ENCODE measurements around the gene RGS1. TPM values are rescaled to one million over a fixed set of nuclear protein-coding genes. Genes with fewer than 3 reads are reported as not detected.

Gene RGS1
- total and polyA plus RNA-seq, 7 donors: 34.8 to 153 (median 52.9) TPM

GRCh38 chr1:192574073-192574472, 1.5 kb upstream of the RGS1 start:
- no peak overlapping the region for H3K4me3 ChIP-seq
- no peak for DNase-seq
- peaks cover 0 to 3% (median under 1%) of the 10 kb centered on the region in 4 donors for H3K9me3 ChIP-seq
- H3K27me3 ChIP-seq: no peaks in the 10 kb centered on the region
- intact Hi-C loops (cut with DNase I): no loop called here
- H3K27ac ChIP-seq: peak overlapping the region; percentile 25 to 83 (median 78)
- TF ChIP-seq POLR2A (IDR thresholded peaks at IDR 0.05) (no peak), CTCF (IDR thresholded peaks at IDR 0.05) (no peak), EP300 (IDR thresholded peaks at IDR 0.05) (no peak), POLR2AphosphoS5 (IDR thresholded peaks at IDR 0.05) (no peak)
- H3K4me1 ChIP-seq: peaks cover 0 to 36% (median 17%) of the 10 kb centered on the region in 4 donors
- peaks cover 0 to 8% (median 0%) of the 10 kb centered on the region in 4 donors for H3K36me3 ChIP-seq
- WGBS, 2 donors: 50 to 73% methylated on average over 1 of the region's 1 CpG

GRCh38 chr1:192576190-192577144, 894 bp downstream of the RGS1 start:
- intact Hi-C loops (cut with DNase I): loop anchor here (2.0 kb wide), 1 partner anchor 46 kb away; no protein-coding TSS in a partner anchor
- H3K27me3 ChIP-seq: no peaks in the 10 kb centered on the region
- H3K4me3 ChIP-seq: peak overlapping the region; percentile 37 to 62 (median 41)
- no peak for TF ChIP-seq EP300 (IDR thresholded peaks at IDR 0.05)
- no peak for TF ChIP-seq POLR2AphosphoS5 (IDR thresholded peaks at IDR 0.05)
- no peak for TF ChIP-seq POLR2A (IDR thresholded peaks at IDR 0.05)
- no peak for TF ChIP-seq CTCF (IDR thresholded peaks at IDR 0.05)
- WGBS, 2 donors: 95% methylated on average over 1 of the region's 1 CpG
- H3K9me3 ChIP-seq: no peaks in the 10 kb centered on the region
- peak overlapping the region; percentile 75 to 83 (median 80) for H3K27ac ChIP-seq
- DNase-seq: no peak
- H3K36me3 ChIP-seq: peaks cover 0 to 8% (median 0%) of the 10 kb centered on the region in 4 donors
- peaks cover 0 to 49% (median 17%) of the 10 kb centered on the region in 4 donors for H3K4me1 ChIP-seq

GRCh38 chr1:192577145-192578140, 1.9 kb downstream of the RGS1 start:
- no peak for DNase-seq
- no peaks in the 10 kb centered on the region for H3K27me3 ChIP-seq
- no peaks in the 10 kb centered on the region for H3K9me3 ChIP-seq
- H3K4me1 ChIP-seq: peaks cover 0 to 51% (median 19%) of the 10 kb centered on the region in 4 donors
- peak overlapping the region; percentile 37 to 62 (median 41) for H3K4me3 ChIP-seq
- WGBS, 2 donors: 46 to 88% methylated on average over 2 of the region's 2 CpGs
- no peak for TF ChIP-seq POLR2AphosphoS5 (IDR thresholded peaks at IDR 0.05)
- no peak for TF ChIP-seq EP300 (IDR thresholded peaks at IDR 0.05)
- no peak for TF ChIP-seq POLR2A (IDR thresholded peaks at IDR 0.05)
- no peak for TF ChIP-seq CTCF (IDR thresholded peaks at IDR 0.05)
- H3K36me3 ChIP-seq: peaks cover 0 to 8% (median 0%) of the 10 kb centered on the region in 4 donors
- intact Hi-C loops (cut with DNase I): loop anchor here (2.0 kb wide), 1 partner anchor 47 kb away; no protein-coding TSS in a partner anchor
- H3K27ac ChIP-seq: peak overlapping the region; percentile 75 to 83 (median 80)

- no peaks in the 10 kb centered on the region for H3K9me3 ChIP-seq
- H3K4me3 ChIP-seq: peak overlapping the region; percentile 37 to 62 (median 41)
- 51 to 84% methylated on average over 1 of the region's 1 CpG for WGBS, 2 donors
- H3K36me3 ChIP-seq: peaks cover 0 to 8% (median 0%) of the 10 kb centered on the region in 4 donors
- peaks cover 0 to 52% (median 19%) of the 10 kb centered on the region in 4 donors for H3K4me1 ChIP-seq
- no peaks in the 10 kb centered on the region for H3K27me3 ChIP-seq
- peak overlapping the region; percentile 75 to 83 (median 80) for H3K27ac ChIP-seq
- DNase-seq: no peak
- TF ChIP-seq POLR2A (IDR thresholded peaks at IDR 0.05) (no peak), EP300 (IDR thresholded peaks at IDR 0.05) (no peak), CTCF (IDR thresholded peaks at IDR 0.05) (no peak)
- intact Hi-C loops (cut with DNase I): no loop called here
These were observed 2.8 kb downstream of the RGS1 start for GRCh38 chr1:192578144-192578909.
